Activated T-cell treated with anti-CD3 and anti-CD28 coated beads, Interleukin-2, amount 50 U/mL, for 24 hours (primary cell): ENCODE results near the gene PTPN6.
A peak's percentile ranks its signal among the peaks of the same experiment; 100 is the strongest.

ENCODE experiments used
- DNase-seq: peaks from one replicate; pipeline ENCODE4 v3.0.0-alpha.2; 2020
- H3K27ac Mint-ChIP-seq: 2 replicates; pipeline ENCODE4 v1.8.0; 2020; ENCODE audit warnings: mild to moderate bottlenecking, mixed read lengths
- H3K27me3 Mint-ChIP-seq: 2 replicates; pipeline ENCODE4 v1.8.0; 2020; ENCODE audit warnings: mixed read lengths
- H3K36me3 Mint-ChIP-seq: 2 replicates; pipeline ENCODE4 v1.8.0; 2020; ENCODE audit warnings: low read depth, mixed read lengths
- H3K4me1 Mint-ChIP-seq: 2 replicates; pipeline ENCODE4 v1.8.0; 2020; ENCODE audit warnings: low read depth, mixed read lengths
- H3K4me3 Mint-ChIP-seq: 2 replicates; pipeline ENCODE4 v1.8.0; 2020; ENCODE audit warnings: mild to moderate bottlenecking, moderate library complexity, mixed read lengths
- H3K9me3 Mint-ChIP-seq: 2 replicates; pipeline ENCODE4 v1.8.0; 2020; ENCODE audit warnings: mixed read lengths

Gene PTPN6

DNA sequence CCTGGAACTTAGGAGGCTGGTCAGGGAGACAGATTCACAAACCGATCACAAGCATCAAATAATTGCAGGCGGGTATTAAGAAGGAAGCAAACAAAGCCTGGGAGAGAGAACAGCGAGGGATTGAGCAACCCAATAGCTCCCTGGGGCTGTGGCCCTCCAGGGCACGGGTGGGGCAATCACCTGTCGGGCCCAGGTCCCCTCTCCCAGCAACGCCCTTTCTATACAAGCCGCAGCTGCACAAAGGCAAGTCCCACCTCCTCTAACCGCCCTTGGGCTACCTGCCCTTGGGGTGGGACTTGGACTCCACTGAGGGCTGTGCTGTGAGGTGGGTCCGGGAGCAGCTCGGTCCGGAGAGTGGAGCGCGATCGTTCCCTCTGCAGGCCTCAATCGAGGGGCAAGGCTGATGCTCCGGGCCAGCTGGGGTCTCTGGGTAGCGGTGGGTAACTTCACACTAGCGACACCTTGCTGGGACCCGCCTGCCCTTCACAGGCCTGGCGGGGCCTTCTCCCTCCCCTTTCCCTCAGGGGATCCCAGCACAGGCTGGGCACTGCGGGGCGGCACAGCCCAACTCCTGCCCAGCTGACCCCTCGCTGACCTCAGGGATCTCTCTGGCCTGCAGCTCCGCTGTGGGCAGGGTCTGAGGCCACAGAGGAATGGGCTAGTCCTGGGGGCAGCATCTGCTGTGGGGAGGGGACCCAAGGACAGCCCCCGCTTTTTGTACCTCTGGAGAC, 11.3 kb downstream of the PTPN6 start:
- H3K9me3 Mint-ChIP-seq, result no peaks in the 10 kb centered on the region
- peak overlapping the region; percentile 99 for H3K4me3 Mint-ChIP-seq
- H3K36me3 Mint-ChIP-seq, result peaks cover 87% of the 10 kb centered on the region
- peak; percentile 59 for DNase-seq
- peaks cover 91% of the 10 kb centered on the region for H3K4me1 Mint-ChIP-seq
- peak overlapping the region; percentile 99 for H3K27ac Mint-ChIP-seq
- no peaks in the 10 kb centered on the region for H3K27me3 Mint-ChIP-seq

DNA sequence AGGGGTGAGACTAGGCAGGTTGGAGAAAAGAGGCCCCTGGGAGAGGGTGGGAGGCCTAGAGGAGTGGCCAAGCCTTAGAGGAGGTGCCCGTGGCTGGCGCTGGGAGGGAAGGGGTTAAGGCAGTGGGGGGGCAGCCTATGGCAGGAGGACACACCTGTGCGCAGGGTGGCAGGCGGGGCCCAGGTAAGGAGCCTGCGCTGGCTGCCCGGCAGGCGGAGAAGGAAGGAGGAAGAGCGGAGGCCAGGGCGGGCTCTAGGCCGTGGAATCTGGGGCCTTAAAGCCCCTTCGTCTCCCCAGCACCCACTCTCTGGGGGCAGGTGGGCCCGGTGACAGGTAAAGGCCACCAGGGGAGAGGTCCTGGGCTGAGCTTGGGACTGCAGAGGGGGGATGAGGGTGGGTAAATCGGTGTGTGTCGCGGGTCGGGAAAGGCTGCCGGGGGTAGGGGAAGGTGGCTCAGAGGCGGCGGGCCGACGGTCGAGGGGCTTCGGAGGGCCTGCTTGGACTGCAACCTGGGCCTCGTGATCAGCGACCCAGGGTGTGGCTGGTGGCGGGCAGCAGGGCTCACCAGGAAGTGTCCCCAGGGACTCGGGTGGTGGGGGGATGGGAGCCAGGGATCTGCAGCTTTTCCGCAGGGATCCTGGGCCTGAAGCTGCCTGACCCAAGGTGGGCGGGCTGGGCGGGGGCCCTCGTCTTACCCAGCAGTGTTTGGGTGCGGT, 12.0 kb downstream of the PTPN6 start:
- peaks cover 87% of the 10 kb centered on the region for H3K36me3 Mint-ChIP-seq
- H3K4me3 Mint-ChIP-seq, result peak overlapping the region; percentile 31

DNA sequence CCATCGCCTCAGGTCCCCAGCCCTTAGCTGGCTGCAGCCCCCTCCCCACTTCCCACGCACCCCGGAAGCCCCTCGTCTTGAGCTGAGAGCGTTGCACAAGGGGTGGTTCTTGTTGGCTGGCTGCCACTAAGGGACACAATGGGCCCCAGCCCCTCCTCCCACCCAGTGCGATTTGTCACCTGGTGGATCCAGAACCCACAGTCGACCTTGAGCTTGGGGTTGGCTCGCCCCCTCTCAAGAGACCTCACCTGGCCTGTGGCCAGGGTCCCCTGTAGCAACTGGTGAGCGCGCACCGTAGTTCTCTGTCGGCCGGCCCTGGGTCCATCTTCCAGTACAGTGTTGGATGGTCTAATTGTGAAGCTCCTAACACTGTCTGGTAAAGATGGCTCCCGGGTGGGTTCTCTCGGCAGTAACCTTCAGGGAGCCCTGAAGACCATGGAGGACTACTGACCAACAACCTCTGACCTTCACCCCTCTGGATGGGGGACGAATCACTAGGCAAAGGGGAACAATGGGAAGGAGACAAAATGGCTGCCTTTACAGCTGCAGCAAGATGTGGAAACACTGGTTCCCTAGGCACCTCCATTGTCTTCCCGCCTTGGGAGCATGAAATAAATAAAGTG, 12.7 kb downstream of the PTPN6 start:
- no peak for DNase-seq
- Mint-ChIP-seq H3K36me3 (peaks cover 87% of the 10 kb centered on the region), H3K27me3 (no peaks in the 10 kb centered on the region), H3K9me3 (no peaks in the 10 kb centered on the region), H3K4me3 (no peak overlapping the region), H3K4me1 (peaks cover 91% of the 10 kb centered on the region), H3K27ac (peak overlapping the region; percentile 100)

More for the DNA sequence above, 12.0 kb downstream of the PTPN6 start:
- H3K9me3 Mint-ChIP-seq, result no peaks in the 10 kb centered on the region
- no peak for DNase-seq
- peak overlapping the region; percentile 100 for H3K27ac Mint-ChIP-seq
- H3K4me1 Mint-ChIP-seq, result peaks cover 91% of the 10 kb centered on the region
- no peaks in the 10 kb centered on the region for H3K27me3 Mint-ChIP-seq

DNA sequence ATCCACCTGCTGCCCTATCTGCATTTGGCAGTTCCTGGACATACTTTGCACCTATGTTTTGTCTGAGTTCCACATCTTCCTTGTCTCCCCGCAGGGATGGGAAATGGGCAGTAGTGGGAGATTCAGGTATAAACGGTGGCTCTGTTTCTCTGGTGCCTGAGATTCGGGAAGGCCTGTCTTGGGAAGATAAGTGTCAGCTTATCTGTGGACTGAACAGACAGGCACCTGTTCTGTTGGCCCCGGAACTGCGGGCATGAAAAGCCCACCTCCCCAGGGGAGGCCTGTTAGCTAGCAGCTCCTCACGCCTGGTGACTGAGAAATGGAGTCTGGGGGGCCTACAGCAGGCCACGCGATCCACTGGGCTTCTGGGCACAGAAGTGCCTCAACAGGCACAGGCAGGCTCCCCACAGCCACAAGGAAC, 13.5 kb downstream of the PTPN6 start:
- H3K27ac Mint-ChIP-seq, result peak overlapping the region; percentile 100
- H3K27me3 Mint-ChIP-seq, result no peaks in the 10 kb centered on the region
- peaks cover 89% of the 10 kb centered on the region for H3K4me1 Mint-ChIP-seq
- H3K36me3 Mint-ChIP-seq, result peaks cover 87% of the 10 kb centered on the region
- no peaks in the 10 kb centered on the region for H3K9me3 Mint-ChIP-seq
- no peak for DNase-seq
- peak overlapping the region; percentile 37 for H3K4me3 Mint-ChIP-seq

DNA sequence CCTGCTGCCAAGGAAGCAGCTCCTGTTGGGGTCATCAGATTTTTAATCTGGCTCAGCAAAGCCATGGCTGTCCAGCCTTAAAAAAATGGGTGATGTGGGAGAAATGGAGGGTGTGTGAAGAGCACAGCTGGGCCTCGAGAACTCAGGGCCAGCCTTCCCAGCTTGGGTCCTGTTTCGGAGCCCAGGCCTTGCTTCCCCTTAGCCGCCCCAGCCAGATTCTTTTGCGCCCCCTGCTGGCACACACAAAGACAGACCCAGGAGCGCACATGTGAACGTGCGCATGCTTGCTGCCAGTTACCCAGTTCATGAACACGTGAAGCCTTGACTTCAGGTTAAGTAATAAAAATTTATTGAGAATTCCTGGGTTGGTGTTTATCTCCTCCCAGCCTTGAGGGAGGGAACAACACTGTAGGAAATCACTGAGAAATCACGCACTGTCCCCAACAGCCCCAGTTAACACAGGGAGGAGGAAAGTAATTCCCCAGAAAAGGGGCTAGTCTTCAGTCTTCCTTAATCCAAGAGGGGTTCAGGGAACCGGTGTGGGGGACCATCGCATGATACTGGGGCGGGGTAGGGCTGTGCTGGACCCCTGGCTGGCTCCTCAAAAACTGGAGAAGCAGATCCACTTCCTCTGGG, 14.0 kb downstream of the PTPN6 start:
- H3K4me3 Mint-ChIP-seq, result peak overlapping the region; percentile 37
- H3K27me3 Mint-ChIP-seq, result no peaks in the 10 kb centered on the region
- H3K4me1 Mint-ChIP-seq, result peaks cover 84% of the 10 kb centered on the region
- H3K27ac Mint-ChIP-seq, result peak overlapping the region; percentile 100
- H3K9me3 Mint-ChIP-seq, result no peaks in the 10 kb centered on the region
- DNase-seq, result peak; percentile 89
- H3K36me3 Mint-ChIP-seq, result peaks cover 87% of the 10 kb centered on the region

DNA sequence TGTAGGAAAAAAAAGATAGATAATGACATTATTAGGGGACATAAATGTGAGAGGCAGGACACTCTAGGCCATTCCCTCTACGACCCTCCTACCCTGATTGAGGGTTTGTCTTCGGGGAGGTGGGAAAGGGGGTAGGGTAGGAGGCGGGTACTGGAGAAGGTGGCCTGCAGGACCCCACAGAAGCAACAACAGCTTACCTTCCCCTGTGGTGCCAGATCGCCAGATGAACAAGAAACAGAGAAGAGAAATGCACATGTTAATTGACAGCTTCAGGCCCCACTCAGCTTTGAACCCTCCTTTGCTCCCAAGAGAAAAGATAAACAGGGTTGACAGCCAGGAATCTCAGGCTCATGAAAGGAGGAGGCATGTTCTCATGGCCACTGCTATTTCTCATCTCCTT, 14.6 kb downstream of the PTPN6 start:
- H3K27me3 Mint-ChIP-seq, result no peaks in the 10 kb centered on the region
- peaks cover 86% of the 10 kb centered on the region for H3K36me3 Mint-ChIP-seq
- peak overlapping the region; percentile 30 for H3K4me3 Mint-ChIP-seq
- H3K9me3 Mint-ChIP-seq, result no peaks in the 10 kb centered on the region
- DNase-seq, result no peak
- peak overlapping the region; percentile 100 for H3K27ac Mint-ChIP-seq
- H3K4me1 Mint-ChIP-seq, result peaks cover 78% of the 10 kb centered on the region

DNA sequence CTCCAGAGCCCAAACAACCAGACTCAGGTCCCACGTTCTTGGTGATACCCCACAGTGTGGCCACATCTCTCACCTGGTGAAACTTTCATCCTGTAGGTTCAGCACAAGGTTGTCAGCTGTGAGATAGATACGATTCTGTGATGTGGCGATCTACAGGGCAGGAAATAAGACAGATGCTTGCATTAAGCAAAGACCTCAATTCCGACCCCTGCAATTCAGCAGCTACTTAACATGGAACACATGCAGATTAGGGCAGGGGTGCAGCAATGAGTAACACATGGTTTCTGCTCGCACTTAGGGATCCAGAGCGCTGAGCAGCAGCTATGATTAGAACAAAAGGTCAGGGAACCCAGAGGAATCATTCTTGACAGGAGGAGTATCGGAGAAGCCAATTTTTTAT, 15.2 kb downstream of the PTPN6 start:
- Mint-ChIP-seq H3K4me1 (peaks cover 71% of the 10 kb centered on the region), H3K9me3 (no peaks in the 10 kb centered on the region), H3K4me3 (peak overlapping the region; percentile 53), H3K36me3 (peaks cover 86% of the 10 kb centered on the region), H3K27ac (peak overlapping the region; percentile 100), H3K27me3 (no peaks in the 10 kb centered on the region)
- no peak for DNase-seq

DNA sequence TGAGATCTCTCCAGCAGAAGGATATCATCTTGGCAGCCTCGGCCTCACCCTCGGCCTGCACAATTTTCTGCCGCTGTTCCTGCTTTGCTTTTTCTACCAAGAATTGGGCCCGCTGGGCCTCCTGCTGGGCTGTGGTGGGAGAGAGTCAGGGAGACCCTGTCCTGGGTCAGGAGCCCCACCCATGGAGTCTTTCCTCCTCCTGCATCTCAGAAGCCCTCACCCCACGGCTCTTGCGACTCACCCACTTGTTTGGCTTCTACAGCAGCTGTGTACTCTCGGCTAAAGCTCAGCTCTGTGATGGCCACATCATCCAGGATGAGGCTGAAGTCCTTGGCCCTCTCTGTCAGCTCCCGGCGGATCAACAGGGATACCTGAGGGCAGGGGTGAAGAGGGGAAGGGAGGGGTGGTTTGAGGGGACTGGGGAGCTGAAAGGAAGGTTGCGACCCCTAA, 16.5 kb downstream of the PTPN6 start:
- peak; percentile 27 for DNase-seq
- Mint-ChIP-seq H3K4me3 (peak overlapping the region; percentile 100), H3K9me3 (no peaks in the 10 kb centered on the region), H3K27me3 (no peaks in the 10 kb centered on the region), H3K36me3 (peaks cover 90% of the 10 kb centered on the region), H3K4me1 (peaks cover 69% of the 10 kb centered on the region), H3K27ac (peak overlapping the region; percentile 100)

DNA sequence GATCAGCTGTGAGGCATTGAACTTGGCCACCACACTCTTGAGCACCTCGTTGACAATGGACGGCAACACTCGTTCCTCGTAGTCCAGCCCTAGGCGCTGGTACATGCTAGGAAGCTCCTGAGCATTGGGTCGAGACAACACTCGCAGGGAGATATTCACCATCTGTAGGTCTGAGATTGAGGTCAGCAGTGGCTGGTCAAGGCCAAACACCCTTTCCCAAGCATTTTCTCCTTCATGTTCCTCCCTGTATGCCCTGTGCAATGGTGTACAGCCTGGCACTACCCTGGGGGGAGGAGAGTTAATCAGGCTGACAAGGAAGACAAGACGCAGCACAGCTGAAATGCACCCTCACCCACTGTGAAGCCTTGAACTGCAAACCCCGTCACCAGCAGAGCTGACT, 17.3 kb downstream of the PTPN6 start:
- H3K9me3 Mint-ChIP-seq, result no peaks in the 10 kb centered on the region
- H3K4me3 Mint-ChIP-seq, result peak overlapping the region; percentile 100
- peaks cover 70% of the 10 kb centered on the region for H3K4me1 Mint-ChIP-seq
- peaks cover 97% of the 10 kb centered on the region for H3K36me3 Mint-ChIP-seq
- H3K27ac Mint-ChIP-seq, result peak overlapping the region; percentile 100
- H3K27me3 Mint-ChIP-seq, result no peaks in the 10 kb centered on the region
- DNase-seq, result peak; percentile 21

DNA sequence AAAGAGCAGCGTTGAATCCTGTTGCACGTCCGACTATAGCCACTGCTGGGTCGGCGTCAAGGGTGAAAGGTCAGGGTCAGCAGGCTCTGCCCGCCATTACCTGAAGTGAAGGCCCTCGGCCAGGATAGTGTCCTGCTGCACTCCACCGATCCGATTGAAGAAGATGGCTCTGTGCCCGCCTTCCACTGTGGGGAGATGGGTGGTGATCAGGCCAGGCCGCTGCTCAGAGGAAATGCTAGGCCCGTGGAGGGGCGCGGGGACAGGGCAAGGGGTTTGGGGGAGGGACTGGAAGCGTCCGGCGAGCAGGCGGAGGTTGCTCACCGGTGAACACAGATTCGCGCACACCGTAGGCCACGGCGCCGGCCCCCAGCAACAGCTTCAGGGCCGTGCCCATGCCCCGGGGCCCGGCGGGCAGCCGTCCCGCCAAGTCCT, 19.0 kb downstream of the PTPN6 start:
- Mint-ChIP-seq H3K36me3 (peaks cover 99% of the 10 kb centered on the region), H3K27ac (peak overlapping the region; percentile 100), H3K27me3 (no peaks in the 10 kb centered on the region), H3K9me3 (no peaks in the 10 kb centered on the region), H3K4me3 (peak overlapping the region; percentile 100), H3K4me1 (peaks cover 69% of the 10 kb centered on the region)
- no peak for DNase-seq

DNA sequence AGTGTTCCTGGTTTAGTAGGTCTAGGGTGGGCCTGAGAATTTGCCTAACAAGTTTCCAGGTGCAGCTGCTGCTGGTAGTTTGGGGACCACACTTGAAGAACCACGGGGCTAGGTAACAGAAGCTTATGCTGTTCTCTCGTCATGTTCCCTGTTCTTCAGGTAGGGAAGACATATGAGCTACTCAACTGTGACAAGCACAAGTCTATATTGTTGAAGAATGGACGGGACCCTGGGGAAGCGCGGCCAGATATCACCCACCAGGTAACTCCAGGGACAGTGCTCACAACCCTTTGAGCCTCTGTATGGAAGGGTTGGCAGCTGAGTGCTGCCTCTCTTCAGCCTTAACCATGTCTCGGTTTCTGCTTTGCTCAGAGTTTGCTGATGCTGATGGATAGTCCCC, 23.0 kb downstream of the PTPN6 start:
- H3K27me3 Mint-ChIP-seq, result no peaks in the 10 kb centered on the region
- peaks cover 44% of the 10 kb centered on the region for H3K4me1 Mint-ChIP-seq
- no peak for DNase-seq
- peaks cover 99% of the 10 kb centered on the region for H3K36me3 Mint-ChIP-seq
- peak overlapping the region; percentile 100 for H3K27ac Mint-ChIP-seq
- H3K4me3 Mint-ChIP-seq, result peak overlapping the region; percentile 100
- no peaks in the 10 kb centered on the region for H3K9me3 Mint-ChIP-seq

DNA sequence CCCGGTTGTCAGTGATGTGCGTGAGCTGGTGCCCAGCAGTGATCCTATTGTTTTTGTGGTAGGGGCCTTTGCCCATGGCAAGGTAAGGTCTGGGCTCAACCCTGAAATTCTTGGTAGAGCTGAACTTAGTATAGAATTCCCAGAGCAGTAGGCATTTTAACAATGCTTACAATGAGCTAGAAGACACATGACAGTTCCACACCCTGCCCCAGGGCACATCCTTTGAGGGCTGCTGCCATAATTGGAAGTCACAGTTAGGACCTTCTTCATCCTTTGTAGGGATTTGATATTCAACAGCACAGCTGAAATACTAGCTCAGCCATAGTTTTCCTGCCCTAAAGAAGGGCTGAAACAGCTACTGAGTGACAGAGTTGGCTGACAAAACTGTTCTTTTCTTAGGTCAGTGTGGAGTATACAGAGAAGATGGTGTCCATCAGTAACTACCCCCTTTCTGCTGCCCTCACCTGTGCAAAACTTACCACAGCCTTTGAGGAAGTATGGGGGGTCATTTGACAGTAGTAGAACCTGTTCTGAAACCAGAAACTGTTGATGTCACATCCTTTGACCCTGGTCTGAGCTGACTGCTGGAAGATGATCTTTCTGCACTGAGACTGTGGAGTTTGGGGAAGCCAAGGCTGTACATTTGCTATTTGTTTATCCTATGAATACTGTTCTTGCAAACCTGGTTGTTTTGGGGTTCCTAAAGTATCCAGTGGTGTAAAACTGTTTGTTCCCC, 24.3 kb downstream of the PTPN6 start:
- DNase-seq, result no peak
- no peak overlapping the region for H3K4me3 Mint-ChIP-seq
- H3K4me1 Mint-ChIP-seq, result peaks cover 42% of the 10 kb centered on the region
- H3K36me3 Mint-ChIP-seq, result peaks cover 99% of the 10 kb centered on the region
- H3K9me3 Mint-ChIP-seq, result no peaks in the 10 kb centered on the region
- H3K27ac Mint-ChIP-seq, result peak overlapping the region; percentile 100
- H3K27me3 Mint-ChIP-seq, result no peaks in the 10 kb centered on the region

DNA sequence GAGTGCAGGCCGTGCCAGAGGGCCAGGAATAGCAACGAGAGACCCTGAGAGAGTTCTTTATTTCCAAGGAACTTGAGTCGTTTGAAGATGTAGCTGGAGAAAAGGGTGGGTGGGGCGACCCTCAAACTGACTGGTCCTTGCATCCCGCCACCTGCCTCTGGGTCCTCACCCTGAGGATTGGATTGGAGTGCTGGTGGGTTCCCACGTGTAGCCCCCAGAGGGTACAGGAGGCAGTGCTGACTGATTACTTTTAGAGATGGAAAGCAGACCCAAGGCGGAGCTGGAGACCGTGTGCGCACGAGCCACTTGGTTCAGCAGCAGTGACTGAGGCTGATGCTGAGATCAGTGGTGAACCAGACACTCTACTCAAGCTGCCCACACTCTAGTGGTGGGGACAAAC, 26.5 kb downstream of the PTPN6 start:
- Mint-ChIP-seq H3K9me3 (no peaks in the 10 kb centered on the region), H3K4me1 (peaks cover 31% of the 10 kb centered on the region), H3K36me3 (peaks cover 100% of the 10 kb centered on the region), H3K27ac (peak overlapping the region; percentile 80), H3K4me3 (no peak overlapping the region), H3K27me3 (no peaks in the 10 kb centered on the region)
- no peak for DNase-seq

DNA sequence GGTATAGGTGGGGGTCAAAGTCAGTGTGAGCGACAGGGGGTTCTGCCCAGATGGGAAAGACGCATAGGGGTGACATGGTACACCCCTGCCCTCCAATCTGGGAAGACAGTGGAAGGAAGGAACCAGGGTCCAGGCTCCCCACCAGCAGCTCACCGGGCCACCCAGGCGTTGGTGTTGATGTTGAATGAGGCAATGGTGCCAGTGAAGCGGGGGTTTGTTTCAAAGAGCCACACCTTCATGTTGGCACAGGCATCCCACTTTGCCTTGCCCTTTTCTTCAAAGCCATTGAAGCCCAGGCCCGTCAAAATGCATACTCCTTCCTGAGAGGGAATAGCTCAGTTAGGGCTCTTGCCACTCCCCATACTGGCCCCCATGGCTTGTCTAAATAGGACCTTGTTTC, 27.0 kb downstream of the PTPN6 start:
- peaks cover 100% of the 10 kb centered on the region for H3K36me3 Mint-ChIP-seq
- peak overlapping the region; percentile 80 for H3K27ac Mint-ChIP-seq

More for the DNA sequence above, 27.0 kb downstream of the PTPN6 start:
- Mint-ChIP-seq H3K4me1 (peaks cover 27% of the 10 kb centered on the region), H3K4me3 (no peak overlapping the region), H3K27me3 (no peaks in the 10 kb centered on the region), H3K9me3 (no peaks in the 10 kb centered on the region)
- DNase-seq, result no peak
